Endodermal cell (in vitro differentiated cells): Measurements from ENCODE around the gene TMEM150A. TPM values are rescaled to one million over a fixed set of nuclear protein-coding genes. Genes with fewer than 3 reads are reported as not detected.
A peak's percentile ranks its signal among the peaks of the same experiment; 100 is the strongest.

Experiments used
- DNase-seq: peaks from one replicate; pipeline ENCODE4 v3.0.0-alpha.2; 2017
- H3K27ac ChIP-seq: 2 replicates; pipeline ENCODE4 v1.5.1; 2013; ENCODE audit warnings: mild to moderate bottlenecking, low read depth, low read length, moderate library complexity
- H3K27me3 ChIP-seq: 2 replicates; pipeline ENCODE4 v1.6.1; 2013; ENCODE audit warnings: mild to moderate bottlenecking, low read length, moderate library complexity; ENCODE audit not compliant: insufficient read depth, control insufficient read depth, poor library complexity, severe bottlenecking
- H3K36me3 ChIP-seq: 2 replicates; pipeline ENCODE4 v1.7.0; 2013; ENCODE audit warnings: mild to moderate bottlenecking, low read length, moderate library complexity; ENCODE audit not compliant: control insufficient read depth, insufficient read depth
- H3K4me1 ChIP-seq: one replicate; pipeline ENCODE4 v1.7.0; 2013; ENCODE audit warnings: low read length; ENCODE audit not compliant: control insufficient read depth, insufficient read depth
- H3K4me3 ChIP-seq: 2 replicates; pipeline ENCODE4 v1.5.1; 2013; ENCODE audit warnings: mild to moderate bottlenecking, low read length, moderate library complexity
- H3K9ac ChIP-seq: 2 replicates; pipeline ENCODE4 v1.6.1; 2013; ENCODE audit warnings: mild to moderate bottlenecking, low read length, moderate library complexity; ENCODE audit not compliant: poor library complexity, severe bottlenecking; ENCODE audit errors: extremely low read depth
- H3K9me3 ChIP-seq: 2 replicates; pipeline ENCODE4 v1.6.1; 2013; ENCODE audit warnings: mild to moderate bottlenecking, low read length, moderate library complexity; ENCODE audit not compliant: control insufficient read depth
- H3K27ac Mint-ChIP-seq: 2 replicates; pipeline ENCODE4 v1.8.0; 2020; ENCODE audit warnings: mixed read lengths
- H3K27me3 Mint-ChIP-seq: 2 replicates; pipeline ENCODE4 v1.8.0; 2021; ENCODE audit warnings: mild to moderate bottlenecking, mixed read lengths; ENCODE audit not compliant: insufficient read depth
- H3K36me3 Mint-ChIP-seq: 2 replicates; pipeline ENCODE4 v1.8.0; 2020; ENCODE audit warnings: low read depth, mixed read lengths
- H3K4me1 Mint-ChIP-seq: 2 replicates; pipeline ENCODE4 v1.8.0; 2020; ENCODE audit warnings: mixed read lengths
- H3K4me3 Mint-ChIP-seq: 2 replicates; pipeline ENCODE4 v1.8.0; 2020; ENCODE audit warnings: mild to moderate bottlenecking, moderate library complexity, mixed read lengths
- H3K9me3 Mint-ChIP-seq: 2 replicates; pipeline ENCODE4 v1.8.0; 2020; ENCODE audit warnings: mild to moderate bottlenecking, mixed read lengths
- CTCF ChIP-seq: fragments of 200-600 bp; sonication (generic); conservative IDR thresholded peaks from 2 replicates; pipeline ENCODE4 v1.5.0; 2021; ENCODE audit warnings: antibody characterized with exemption, mild to moderate bottlenecking
- WGBS, 2 experiments: methylation state at CpG; one replicate each; pipeline versions ENCODE4 v1.1.5 to v1.1.7; 2013; ENCODE audit warnings: missing lambda C conversion rate in 2 of 2, mixed read lengths in 1 of 2; ENCODE audit not compliant: insufficient coverage in 1 of 2, insufficient read length in 1 of 2; 5-methylcytosine and 5-hydroxymethylcytosine counted together
- total RNA-seq, 2 donors: library from RNA; stranded (reverse); fragmentation: NEBNext Ultra II Directional in 1 of 2; extraction: Animal tissue kit (Norgen Biotek cat#: 25700) in 1 of 2; gene quantifications; 2 replicates in 1 of 2; 3 replicates in 1 of 2; pipeline ENCODE4 v1.2.1, GENCODE V29; 2021

Gene TMEM150A
- total RNA-seq, 2 donors from 2014 or later: 23.8 to 32.2 TPM

- no peak overlapping the region for H3K27ac Mint-ChIP-seq
- Histone ChIP-seq H3K4me1 (no peaks in the 10 kb centered on the region), H3K36me3 (no peaks in the 10 kb centered on the region), H3K9ac (no peak overlapping the region), H3K27ac (no peak overlapping the region), H3K9me3 (no peaks in the 10 kb centered on the region), H3K27me3 (peaks cover 18% of the 10 kb centered on the region), H3K4me3 (no peak overlapping the region)
- no peaks in the 10 kb centered on the region for H3K9me3 Mint-ChIP-seq
- no peak for DNase-seq
- H3K36me3 Mint-ChIP-seq: no peaks in the 10 kb centered on the region
- no peak overlapping the region for H3K4me3 Mint-ChIP-seq
- WGBS, 2 experiments: 86 to 94% methylated on average over 3 to 4 of the region's 4 CpGs
- H3K4me1 Mint-ChIP-seq: no peaks in the 10 kb centered on the region
- H3K27me3 Mint-ChIP-seq: peaks cover 17% of the 10 kb centered on the region
- TF ChIP-seq CTCF: no peak
Measured at GRCh38 chr2:85566265-85566664, 36.2 kb downstream of the TMEM150A start.

- H3K4me3 Mint-ChIP-seq: no peak overlapping the region
- 90 to 94% methylated on average over 5 of the region's 5 CpGs for WGBS, 2 experiments
- no peaks in the 10 kb centered on the region for H3K9me3 ChIP-seq
- DNase-seq: no peak
- no peak for TF ChIP-seq CTCF
- H3K36me3 ChIP-seq: peaks cover 1% of the 10 kb centered on the region
- no peaks in the 10 kb centered on the region for H3K4me1 ChIP-seq
- no peak overlapping the region for H3K27ac Mint-ChIP-seq
- no peaks in the 10 kb centered on the region for H3K9me3 Mint-ChIP-seq
- no peak overlapping the region for H3K4me3 ChIP-seq
- H3K27me3 ChIP-seq: peaks cover 3% of the 10 kb centered on the region
- peaks cover 11% of the 10 kb centered on the region for H3K4me1 Mint-ChIP-seq
- peaks cover 3% of the 10 kb centered on the region for H3K36me3 Mint-ChIP-seq
- no peak overlapping the region for H3K9ac ChIP-seq
- peaks cover 2% of the 10 kb centered on the region for H3K27me3 Mint-ChIP-seq
- H3K27ac ChIP-seq: no peak overlapping the region
Measured at GRCh38 chr2:85564144-85564563, 38.3 kb downstream of the TMEM150A start.

GRCh38 chr2:85561280-85562212, 41.0 kb downstream of the TMEM150A start, which contains the start of gene GGCX:
TSS of gene GGCX (minus strand) at chr2:85561493. CDS start at chr2:85561428, 65 bp downstream.
- 9 to 11% methylated on average over 17 to 64 of the region's 64 CpGs for WGBS, 2 experiments
- Histone ChIP-seq H3K4me1 (no peaks in the 10 kb centered on the region), H3K4me3 (peak within 1 kb of the TSS; percentile 98), H3K9me3 (no peaks in the 10 kb centered on the region), H3K27me3 (no peaks in the 10 kb centered on the region), H3K27ac (peak within 1 kb of the TSS; percentile 87), H3K9ac (peak within 1 kb of the TSS; percentile 76), H3K36me3 (peaks cover 24% of the 10 kb centered on the region)
- Mint-ChIP-seq H3K36me3 (peaks cover 25% of the 10 kb centered on the region), H3K27ac (peak within 1 kb of the TSS; percentile 99), H3K9me3 (no peaks in the 10 kb centered on the region), H3K4me1 (peaks cover 11% of the 10 kb centered on the region), H3K27me3 (no peaks in the 10 kb centered on the region), H3K4me3 (peak within 1 kb of the TSS; percentile 98)
- TF ChIP-seq CTCF: no peak
- DNase-seq: peak; percentile 99
